ENCODE data around the gene USP33. TPM values are rescaled to one million over a fixed set of nuclear protein-coding genes. Genes with fewer than 3 reads are reported as not detected.

The USP33 gene
- total RNA-seq, 1 donor from 2014 or later, result 47.0 TPM

- DNase-seq (ENCODE audit: low read depth), result no peak
- no peak for TF ChIP-seq CTCF (IDR thresholded peaks at IDR 0.05; ENCODE audit: insufficient read depth, low read length, poor library complexity, severe bottlenecking)
- Histone ChIP-seq H3K4me3 (ENCODE audit: low read depth, low read length) (no peak overlapping the region), H3K36me3 (ENCODE audit: control insufficient read depth, insufficient read depth, low read length) (no peaks in the 10 kb centered on the region), H3K27me3 (ENCODE audit: control insufficient read depth, insufficient read depth, low read length) (no peaks in the 10 kb centered on the region)
These were observed 15.1 kb downstream of the USP33 start for GRCh38 chr1:77744576-77744975.

- no peak for TF ChIP-seq CTCF (IDR thresholded peaks at IDR 0.05; ENCODE audit: insufficient read depth, low read length, poor library complexity, severe bottlenecking)
- H3K27me3 ChIP-seq (ENCODE audit: control insufficient read depth, insufficient read depth, low read length), result no peaks in the 10 kb centered on the region
- no peak overlapping the region for H3K4me3 ChIP-seq (ENCODE audit: low read depth, low read length)
- DNase-seq (ENCODE audit: low read depth), result no peak
- no peaks in the 10 kb centered on the region for H3K36me3 ChIP-seq (ENCODE audit: control insufficient read depth, insufficient read depth, low read length)
These were observed 17.6 kb downstream of the USP33 start for GRCh38 chr1:77742011-77742555.

GRCh38 chr1:77741316-77741715 lies 18.3 kb downstream of the USP33 start:
- DNase-seq (ENCODE audit: low read depth), result no peak
- TF ChIP-seq CTCF (IDR thresholded peaks at IDR 0.05; ENCODE audit: insufficient read depth, low read length, poor library complexity, severe bottlenecking), result no peak
- Histone ChIP-seq H3K27me3 (ENCODE audit: control insufficient read depth, insufficient read depth, low read length) (no peaks in the 10 kb centered on the region), H3K4me3 (ENCODE audit: low read depth, low read length) (no peak overlapping the region), H3K36me3 (ENCODE audit: control insufficient read depth, insufficient read depth, low read length) (no peaks in the 10 kb centered on the region)

GRCh38 chr1:77739235-77739634 lies 20.4 kb downstream of the USP33 start:
- Histone ChIP-seq H3K36me3 (ENCODE audit: control insufficient read depth, insufficient read depth, low read length) (no peaks in the 10 kb centered on the region), H3K4me3 (ENCODE audit: low read depth, low read length) (no peak overlapping the region), H3K27me3 (ENCODE audit: control insufficient read depth, insufficient read depth, low read length) (no peaks in the 10 kb centered on the region)
- no peak for TF ChIP-seq CTCF (IDR thresholded peaks at IDR 0.05; ENCODE audit: insufficient read depth, low read length, poor library complexity, severe bottlenecking)
- no peak for DNase-seq (ENCODE audit: low read depth)

- no peak for DNase-seq (ENCODE audit: low read depth)
- TF ChIP-seq CTCF (IDR thresholded peaks at IDR 0.05; ENCODE audit: insufficient read depth, low read length, poor library complexity, severe bottlenecking), result no peak
- Histone ChIP-seq H3K27me3 (ENCODE audit: control insufficient read depth, insufficient read depth, low read length) (no peaks in the 10 kb centered on the region), H3K36me3 (ENCODE audit: control insufficient read depth, insufficient read depth, low read length) (no peaks in the 10 kb centered on the region), H3K4me3 (ENCODE audit: low read depth, low read length) (no peak overlapping the region)
These were observed 27.6 kb downstream of the USP33 start for GRCh38 chr1:77732090-77732489.

GRCh38 chr1:77725706-77726105 lies 33.9 kb downstream of the USP33 start:
- Histone ChIP-seq H3K27me3 (ENCODE audit: control insufficient read depth, insufficient read depth, low read length) (no peaks in the 10 kb centered on the region), H3K36me3 (ENCODE audit: control insufficient read depth, insufficient read depth, low read length) (no peaks in the 10 kb centered on the region), H3K4me3 (ENCODE audit: low read depth, low read length) (no peak overlapping the region)
- DNase-seq (ENCODE audit: low read depth), result no peak
- no peak for TF ChIP-seq CTCF (IDR thresholded peaks at IDR 0.05; ENCODE audit: insufficient read depth, low read length, poor library complexity, severe bottlenecking)
